ENCODE results near the gene BABAM2. TPM values are rescaled to one million over a fixed set of nuclear protein-coding genes. Genes with fewer than 3 reads are reported as not detected.

The BABAM2 gene
- total RNA-seq, 1 donor from 2014 or later, result 35.3 TPM

DNA sequence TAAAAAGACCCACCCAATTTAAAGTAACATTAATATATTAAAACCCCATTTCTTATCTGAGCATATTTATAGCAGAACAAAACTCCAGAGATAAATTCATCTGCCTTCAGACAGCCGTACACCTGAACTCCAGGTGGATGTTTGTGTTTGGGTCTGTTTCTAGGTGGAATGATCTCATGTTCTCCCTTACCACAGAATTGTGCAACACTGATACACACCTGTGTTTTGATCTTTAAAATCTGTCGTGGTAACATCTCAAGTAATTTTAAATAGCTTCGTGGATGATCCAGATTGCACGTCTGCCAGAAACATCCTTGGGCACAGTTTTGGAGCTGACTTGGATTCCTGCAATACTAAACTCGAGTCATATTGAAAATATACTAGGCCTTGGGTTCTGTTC, 294.6 kb downstream of the BABAM2 start:
- DNase-seq (ENCODE audit: low read depth), result no peak
- no peak for TF ChIP-seq CTCF (IDR thresholded peaks at IDR 0.05; ENCODE audit: insufficient read depth, low read length, poor library complexity, severe bottlenecking)
- Histone ChIP-seq H3K4me3 (ENCODE audit: low read depth, low read length) (no peak overlapping the region), H3K27me3 (ENCODE audit: control insufficient read depth, insufficient read depth, low read length) (no peaks in the 10 kb centered on the region), H3K36me3 (ENCODE audit: control insufficient read depth, insufficient read depth, low read length) (no peaks in the 10 kb centered on the region)

DNA sequence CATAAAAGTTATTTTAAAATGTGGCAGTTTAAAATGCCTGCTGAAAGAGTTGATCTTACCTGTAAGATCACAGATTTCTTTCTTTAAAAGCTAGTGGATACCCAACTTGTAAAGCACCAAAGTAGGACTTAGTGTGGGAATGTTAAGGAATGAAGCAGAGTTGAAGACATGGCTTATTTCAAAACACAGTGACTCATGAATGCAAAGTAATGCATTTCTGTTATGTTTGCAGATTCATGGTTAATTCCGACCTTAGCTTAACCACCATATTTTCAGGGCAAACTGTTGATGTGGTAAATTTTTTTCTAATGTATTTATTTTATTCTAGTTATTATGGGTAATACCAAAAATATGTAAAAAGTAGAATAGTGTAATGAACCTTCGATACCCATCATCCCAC, 295.4 kb downstream of the BABAM2 start:
- no peak for TF ChIP-seq CTCF (IDR thresholded peaks at IDR 0.05; ENCODE audit: insufficient read depth, low read length, poor library complexity, severe bottlenecking)
- DNase-seq (ENCODE audit: low read depth), result no peak
- Histone ChIP-seq H3K36me3 (ENCODE audit: control insufficient read depth, insufficient read depth, low read length) (no peaks in the 10 kb centered on the region), H3K4me3 (ENCODE audit: low read depth, low read length) (no peak overlapping the region), H3K27me3 (ENCODE audit: control insufficient read depth, insufficient read depth, low read length) (no peaks in the 10 kb centered on the region)

GRCh38 chr2:28187186-28187585, 296.7 kb downstream of the BABAM2 start:
- TF ChIP-seq CTCF (IDR thresholded peaks at IDR 0.05; ENCODE audit: insufficient read depth, low read length, poor library complexity, severe bottlenecking), result no peak
- Histone ChIP-seq H3K27me3 (ENCODE audit: control insufficient read depth, insufficient read depth, low read length) (no peaks in the 10 kb centered on the region), H3K36me3 (ENCODE audit: control insufficient read depth, insufficient read depth, low read length) (no peaks in the 10 kb centered on the region), H3K4me3 (ENCODE audit: low read depth, low read length) (no peak overlapping the region)
- DNase-seq (ENCODE audit: low read depth), result no peak

DNA sequence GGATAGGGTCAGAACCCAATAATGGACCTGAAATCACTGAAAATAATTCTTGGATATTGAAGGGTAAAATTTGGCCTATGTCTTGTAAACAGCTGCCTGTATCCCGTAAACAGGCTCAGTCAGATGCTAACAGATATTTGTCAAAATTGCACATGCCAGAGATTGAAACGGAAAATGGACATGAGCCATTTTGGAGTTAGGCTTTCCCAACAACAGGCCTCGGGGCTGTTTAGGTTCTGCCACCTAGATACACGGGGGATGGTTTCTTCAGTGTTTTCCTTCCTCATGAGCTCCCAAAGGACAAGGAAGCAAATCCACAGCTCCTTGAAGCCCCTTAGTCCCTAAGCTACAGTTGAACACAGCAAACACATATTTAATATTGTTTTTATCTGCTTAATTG, 297.9 kb downstream of the BABAM2 start:
- no peak for TF ChIP-seq CTCF (IDR thresholded peaks at IDR 0.05; ENCODE audit: insufficient read depth, low read length, poor library complexity, severe bottlenecking)
- Histone ChIP-seq H3K36me3 (ENCODE audit: control insufficient read depth, insufficient read depth, low read length) (no peaks in the 10 kb centered on the region), H3K27me3 (ENCODE audit: control insufficient read depth, insufficient read depth, low read length) (no peaks in the 10 kb centered on the region), H3K4me3 (ENCODE audit: low read depth, low read length) (no peak overlapping the region)
- no peak for DNase-seq (ENCODE audit: low read depth)

DNA sequence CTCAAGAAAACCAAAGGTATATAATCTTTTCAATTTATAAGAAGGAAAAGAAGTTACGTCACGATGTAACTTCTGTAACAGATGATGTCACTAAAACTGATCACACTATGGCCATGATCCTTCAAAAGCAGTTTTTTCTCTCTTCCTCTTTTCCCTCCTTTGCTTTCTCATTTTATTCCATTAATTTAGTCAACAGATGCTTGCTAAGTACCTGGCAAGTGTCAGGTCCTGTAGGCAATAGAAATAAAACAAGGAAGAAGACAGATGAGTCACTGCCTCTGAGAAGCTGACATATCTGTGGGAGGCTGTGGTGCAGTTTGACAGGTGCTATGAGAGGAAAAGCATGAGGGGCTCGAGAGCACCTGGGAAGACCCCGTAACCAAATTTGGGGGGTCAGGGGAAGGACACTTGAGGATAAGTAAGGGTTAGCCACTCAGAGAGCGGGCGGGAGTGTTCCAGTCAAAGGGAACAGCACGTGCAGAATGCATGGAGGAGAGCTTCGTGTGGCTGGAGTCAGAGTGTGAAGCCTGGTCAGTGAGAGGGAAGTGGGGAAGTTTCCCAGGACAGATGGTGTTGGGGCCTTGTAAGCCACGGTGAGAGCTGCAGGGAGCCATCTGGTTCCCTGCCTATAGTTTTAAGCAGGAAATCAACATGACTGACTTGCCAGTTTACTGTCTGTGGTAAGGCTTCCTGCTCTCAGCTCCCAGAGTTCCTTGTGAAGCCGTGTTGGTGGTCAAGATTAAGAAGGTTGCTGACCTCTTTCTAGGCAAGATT, 303.3 kb downstream of the BABAM2 start:
- no peaks in the 10 kb centered on the region for H3K27me3 ChIP-seq (ENCODE audit: control insufficient read depth, insufficient read depth, low read length)
- no peaks in the 10 kb centered on the region for H3K36me3 ChIP-seq (ENCODE audit: control insufficient read depth, insufficient read depth, low read length)
- DNase-seq (ENCODE audit: low read depth), result no peak
- TF ChIP-seq CTCF (IDR thresholded peaks at IDR 0.05; ENCODE audit: insufficient read depth, low read length, poor library complexity, severe bottlenecking), result no peak
- H3K4me3 ChIP-seq (ENCODE audit: low read depth, low read length), result no peak overlapping the region
